HL-60 (cell line): Measurements from ENCODE around the gene SLC17A4.
A peak's percentile ranks its signal among the peaks of the same experiment; 100 is the strongest.

ENCODE experiments used
- DNase-seq, 2 experiments: peaks; one replicate each; pipeline ENCODE4 v3.0.0-alpha.2; 2010 to 2020; ENCODE audit warnings: low read depth in 1 of 2, low spot score in 1 of 2
- H3K27ac ChIP-seq: fragments of 250-450 bp; sonication (Bioruptor Pico); replicated peaks from 2 replicates; pipeline ENCODE4 v1.5.1; 2020; ENCODE audit warnings: mild to moderate bottlenecking, moderate library complexity
- H3K27me3 ChIP-seq: fragments of 250-450 bp; sonication (Bioruptor Pico); 2 replicates; pipeline ENCODE4 v1.5.1; 2021; ENCODE audit warnings: mild to moderate bottlenecking, moderate library complexity; ENCODE audit not compliant: insufficient read depth, poor library complexity, severe bottlenecking
- H3K4me3 ChIP-seq: replicated peaks from 2 replicates; pipeline ENCODE4 v1.5.1; 2011; ENCODE audit warnings: mild to moderate bottlenecking, control low read depth, low read length; ENCODE audit not compliant: insufficient read depth
- GABPA ChIP-seq: IDR thresholded peaks from 2 replicates; pipeline ENCODE4 v1.6.1; 2012; ENCODE audit warnings: low read depth
- POLR2AphosphoS5 ChIP-seq: IDR thresholded peaks from 2 replicates; pipeline ENCODE4 v1.6.1; 2012; ENCODE audit warnings: low read depth
- SPI1 ChIP-seq: IDR thresholded peaks from 2 replicates; pipeline ENCODE4 v1.6.1; 2012; ENCODE audit warnings: low read depth, mild to moderate bottlenecking, borderline replicate concordance
- TF ChIP-seq, protein P1 (sequence below): IDR thresholded peaks from 2 replicates; pipeline ENCODE4 v1.6.1; 2012; ENCODE audit warnings: low read depth; ENCODE audit not compliant: insufficient replicate concordance
- TF ChIP-seq, protein P2 (sequence below): IDR thresholded peaks from one replicate; pipeline ENCODE4 v1.5.1; 2011; ENCODE audit warnings: low read length, control low read depth, inconsistent platforms; ENCODE audit not compliant: insufficient read depth

Gene SLC17A4

DNA sequence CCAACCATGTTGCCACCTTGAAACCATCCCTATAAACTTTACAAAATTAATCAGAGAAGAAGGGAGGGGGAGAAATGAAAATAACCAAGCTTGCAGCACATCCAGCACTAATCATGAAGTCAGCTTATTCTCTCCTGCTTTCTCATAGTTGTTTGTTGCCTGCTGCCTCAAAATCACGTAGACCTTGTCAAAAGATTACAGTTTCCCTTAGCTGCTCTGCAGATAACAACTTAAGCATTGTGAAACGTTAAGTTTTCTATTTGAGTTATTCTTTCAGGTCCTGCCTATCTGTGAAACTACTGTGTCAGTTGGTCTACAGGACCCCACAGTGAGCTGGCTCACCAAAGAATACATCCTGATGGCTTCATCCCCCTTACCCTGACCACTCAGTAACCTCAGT is 32.9 kb downstream of the SLC17A4 start:
- TF ChIP-seq, protein P1, sequence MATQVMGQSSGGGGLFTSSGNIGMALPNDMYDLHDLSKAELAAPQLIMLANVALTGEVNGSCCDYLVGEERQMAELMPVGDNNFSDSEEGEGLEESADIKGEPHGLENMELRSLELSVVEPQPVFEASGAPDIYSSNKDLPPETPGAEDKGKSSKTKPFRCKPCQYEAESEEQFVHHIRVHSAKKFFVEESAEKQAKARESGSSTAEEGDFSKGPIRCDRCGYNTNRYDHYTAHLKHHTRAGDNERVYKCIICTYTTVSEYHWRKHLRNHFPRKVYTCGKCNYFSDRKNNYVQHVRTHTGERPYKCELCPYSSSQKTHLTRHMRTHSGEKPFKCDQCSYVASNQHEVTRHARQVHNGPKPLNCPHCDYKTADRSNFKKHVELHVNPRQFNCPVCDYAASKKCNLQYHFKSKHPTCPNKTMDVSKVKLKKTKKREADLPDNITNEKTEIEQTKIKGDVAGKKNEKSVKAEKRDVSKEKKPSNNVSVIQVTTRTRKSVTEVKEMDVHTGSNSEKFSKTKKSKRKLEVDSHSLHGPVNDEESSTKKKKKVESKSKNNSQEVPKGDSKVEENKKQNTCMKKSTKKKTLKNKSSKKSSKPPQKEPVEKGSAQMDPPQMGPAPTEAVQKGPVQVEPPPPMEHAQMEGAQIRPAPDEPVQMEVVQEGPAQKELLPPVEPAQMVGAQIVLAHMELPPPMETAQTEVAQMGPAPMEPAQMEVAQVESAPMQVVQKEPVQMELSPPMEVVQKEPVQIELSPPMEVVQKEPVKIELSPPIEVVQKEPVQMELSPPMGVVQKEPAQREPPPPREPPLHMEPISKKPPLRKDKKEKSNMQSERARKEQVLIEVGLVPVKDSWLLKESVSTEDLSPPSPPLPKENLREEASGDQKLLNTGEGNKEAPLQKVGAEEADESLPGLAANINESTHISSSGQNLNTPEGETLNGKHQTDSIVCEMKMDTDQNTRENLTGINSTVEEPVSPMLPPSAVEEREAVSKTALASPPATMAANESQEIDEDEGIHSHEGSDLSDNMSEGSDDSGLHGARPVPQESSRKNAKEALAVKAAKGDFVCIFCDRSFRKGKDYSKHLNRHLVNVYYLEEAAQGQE = no peak
- TF ChIP-seq POLR2AphosphoS5 (no peak), SPI1 (no peak), GABPA (no peak)
- TF ChIP-seq, protein P2, sequence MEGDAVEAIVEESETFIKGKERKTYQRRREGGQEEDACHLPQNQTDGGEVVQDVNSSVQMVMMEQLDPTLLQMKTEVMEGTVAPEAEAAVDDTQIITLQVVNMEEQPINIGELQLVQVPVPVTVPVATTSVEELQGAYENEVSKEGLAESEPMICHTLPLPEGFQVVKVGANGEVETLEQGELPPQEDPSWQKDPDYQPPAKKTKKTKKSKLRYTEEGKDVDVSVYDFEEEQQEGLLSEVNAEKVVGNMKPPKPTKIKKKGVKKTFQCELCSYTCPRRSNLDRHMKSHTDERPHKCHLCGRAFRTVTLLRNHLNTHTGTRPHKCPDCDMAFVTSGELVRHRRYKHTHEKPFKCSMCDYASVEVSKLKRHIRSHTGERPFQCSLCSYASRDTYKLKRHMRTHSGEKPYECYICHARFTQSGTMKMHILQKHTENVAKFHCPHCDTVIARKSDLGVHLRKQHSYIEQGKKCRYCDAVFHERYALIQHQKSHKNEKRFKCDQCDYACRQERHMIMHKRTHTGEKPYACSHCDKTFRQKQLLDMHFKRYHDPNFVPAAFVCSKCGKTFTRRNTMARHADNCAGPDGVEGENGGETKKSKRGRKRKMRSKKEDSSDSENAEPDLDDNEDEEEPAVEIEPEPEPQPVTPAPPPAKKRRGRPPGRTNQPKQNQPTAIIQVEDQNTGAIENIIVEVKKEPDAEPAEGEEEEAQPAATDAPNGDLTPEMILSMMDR = no peak
- no peak for DNase-seq
- Histone ChIP-seq H3K4me3 (no peak overlapping the region), H3K27ac (no peak overlapping the region), H3K27me3 (no peaks in the 10 kb centered on the region)

DNA sequence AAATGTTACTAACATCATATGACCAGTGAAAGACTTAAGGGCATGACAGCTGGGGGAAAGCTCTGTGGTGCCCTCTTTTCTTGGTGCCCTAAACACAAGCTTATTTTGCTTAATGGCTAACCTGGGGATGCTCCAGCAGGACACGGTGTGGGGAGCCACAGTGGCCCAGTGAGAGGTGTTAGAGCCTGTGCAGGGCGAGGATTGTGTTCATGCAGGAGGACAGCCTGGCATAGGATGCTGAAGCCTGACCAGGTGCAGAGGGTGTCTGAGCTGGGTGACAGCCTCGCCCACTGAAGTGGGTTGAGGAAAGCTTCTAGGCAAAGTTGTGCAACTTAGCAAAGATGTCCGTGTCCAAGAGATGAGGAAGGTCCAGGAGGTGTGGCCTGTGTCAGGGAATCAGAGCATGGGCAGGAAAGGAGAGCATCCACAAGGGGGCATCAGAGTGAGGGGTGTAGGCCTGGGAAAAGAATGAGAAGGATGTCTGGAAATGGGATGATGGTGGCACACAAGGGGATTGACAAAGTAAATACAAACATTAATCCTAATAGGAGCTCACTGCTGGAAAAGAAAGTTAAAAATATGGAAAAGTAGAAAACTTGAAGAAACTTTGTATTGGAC is 33.9 kb downstream of the SLC17A4 start:
- H3K27me3 ChIP-seq = no peaks in the 10 kb centered on the region
- H3K27ac ChIP-seq = no peak overlapping the region
- TF ChIP-seq, protein P1 = no peak
- TF ChIP-seq POLR2AphosphoS5 (no peak), GABPA (no peak), SPI1 (no peak)
- TF ChIP-seq, protein P2 = no peak
- peak; percentile 35 to 47 for DNase-seq
- H3K4me3 ChIP-seq = no peak overlapping the region

DNA sequence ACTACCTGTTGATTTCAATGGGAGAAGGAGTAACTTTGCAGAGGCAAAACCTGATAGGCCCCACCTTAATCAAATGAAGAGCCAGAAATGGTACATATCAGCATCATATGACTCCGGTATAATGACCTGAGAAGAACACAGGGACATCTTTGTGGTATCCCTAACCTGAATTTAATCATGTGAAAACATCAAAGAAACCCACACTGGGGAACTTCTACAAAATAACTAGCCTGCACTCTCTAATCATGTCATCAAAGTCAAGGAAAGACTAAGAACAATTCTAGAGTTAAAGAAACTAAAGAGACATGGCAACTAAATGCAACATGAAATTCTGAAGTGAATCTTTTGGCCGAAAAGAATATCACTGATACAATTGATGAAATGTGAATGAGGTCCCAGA is 34.9 kb downstream of the SLC17A4 start:
- no peak for DNase-seq
- Histone ChIP-seq H3K4me3 (no peak overlapping the region), H3K27ac (no peak overlapping the region), H3K27me3 (no peaks in the 10 kb centered on the region)
- TF ChIP-seq, protein P1 = no peak
- no peak for TF ChIP-seq SPI1
- TF ChIP-seq GABPA = no peak
- TF ChIP-seq POLR2AphosphoS5 = no peak
- TF ChIP-seq, protein P2 = no peak
